ENCODE measurements around the gene SUCO.
"Not testable (repeated sequence)": the region's sequence is repeated elsewhere in the genome, so short reads cannot be mapped to it uniquely, and the experiment has no call there.

SUCO gene

DNA sequence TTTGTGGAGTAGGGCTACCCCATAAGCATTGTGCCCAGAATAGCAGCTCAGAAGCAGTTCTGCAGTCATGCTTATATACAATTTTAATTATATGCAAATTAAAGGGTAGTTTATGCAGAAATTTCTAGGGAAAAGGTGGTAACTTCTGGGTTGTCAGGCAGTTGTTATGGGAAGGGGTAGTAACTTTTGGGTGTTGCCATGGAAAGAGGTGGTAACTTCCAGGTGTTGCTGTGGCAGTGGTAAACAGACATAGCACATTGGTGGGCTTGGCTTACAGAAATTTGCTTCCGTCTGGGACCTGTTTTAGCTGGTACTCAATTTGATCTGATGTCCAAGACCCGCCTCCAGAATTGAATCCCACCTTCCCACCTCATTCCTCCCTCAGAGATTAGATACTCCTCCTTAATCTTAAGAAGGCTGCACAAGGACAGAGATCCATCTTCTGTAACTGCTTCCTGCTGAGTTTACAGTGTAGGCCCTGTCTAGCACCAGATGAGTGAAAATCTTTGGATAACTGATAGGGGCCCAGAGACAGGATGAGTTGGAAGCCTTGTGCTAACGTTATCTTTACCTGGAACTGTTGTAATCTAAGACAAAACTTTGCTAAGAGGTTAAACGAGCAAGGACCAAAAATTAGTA is 26.7 kb downstream of the SUCO start:
- no peak for DNase-seq (ENCODE audit: low read depth)

DNA sequence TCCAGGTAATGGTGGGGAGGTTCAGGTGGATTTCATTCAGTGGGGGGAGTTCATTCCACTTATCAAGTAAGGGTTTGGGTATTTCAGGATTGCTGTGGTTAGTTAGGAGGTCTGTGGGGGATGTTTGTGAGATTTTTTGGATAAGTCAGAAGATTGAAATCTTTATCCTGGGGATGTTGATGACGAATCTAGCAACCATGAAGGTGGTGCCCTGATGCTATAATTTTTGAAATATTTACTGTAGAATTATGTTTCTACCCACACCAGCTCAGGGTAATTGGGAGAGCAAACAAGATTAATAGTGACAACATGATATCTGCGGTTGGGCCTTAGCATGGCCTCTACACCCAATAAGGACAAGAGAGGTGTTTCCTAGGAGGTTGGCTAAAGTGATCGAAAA is 28.3 kb downstream of the SUCO start:
- peak; percentile 79 for DNase-seq (ENCODE audit: low read depth)

DNA sequence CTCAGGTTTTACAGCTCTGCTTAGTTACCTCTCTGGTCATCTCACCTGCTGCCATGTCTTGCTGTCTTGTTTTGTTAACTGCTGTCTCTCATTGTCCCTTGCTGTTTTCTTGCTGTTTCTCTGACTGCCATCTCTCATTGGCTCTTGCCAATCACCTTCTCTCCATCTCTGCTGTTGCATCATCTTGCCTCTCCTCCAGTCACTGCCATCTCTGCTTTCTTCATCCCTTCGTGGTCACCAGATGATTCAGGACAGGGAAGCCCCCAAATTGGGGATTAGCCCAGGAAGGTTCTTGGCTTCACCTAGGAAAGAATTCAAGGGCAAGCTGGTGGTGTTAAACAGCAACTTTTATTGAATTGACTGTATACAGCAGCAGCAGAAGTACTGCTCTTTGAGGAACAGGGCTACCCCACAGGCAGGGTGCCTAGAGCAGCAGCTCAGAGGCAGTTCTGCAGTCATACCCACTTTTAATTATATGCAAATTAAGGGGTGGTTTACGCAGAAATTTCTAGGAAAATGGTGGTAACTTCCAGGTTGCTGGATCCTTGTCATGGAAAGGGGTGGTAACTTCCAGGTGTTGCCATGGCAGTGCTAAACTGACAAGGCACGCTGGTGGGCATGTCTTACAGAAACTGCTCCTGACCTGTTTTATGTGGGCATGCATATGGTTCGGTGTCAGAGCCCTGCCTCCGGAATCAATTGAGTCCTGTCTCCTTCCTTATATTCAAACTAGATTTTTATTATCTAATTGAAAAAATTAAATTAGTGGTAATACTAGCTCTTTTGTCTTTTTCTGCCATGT is 33.4 kb downstream of the SUCO start:
- peak; percentile 34 for DNase-seq (ENCODE audit: low read depth)

DNA sequence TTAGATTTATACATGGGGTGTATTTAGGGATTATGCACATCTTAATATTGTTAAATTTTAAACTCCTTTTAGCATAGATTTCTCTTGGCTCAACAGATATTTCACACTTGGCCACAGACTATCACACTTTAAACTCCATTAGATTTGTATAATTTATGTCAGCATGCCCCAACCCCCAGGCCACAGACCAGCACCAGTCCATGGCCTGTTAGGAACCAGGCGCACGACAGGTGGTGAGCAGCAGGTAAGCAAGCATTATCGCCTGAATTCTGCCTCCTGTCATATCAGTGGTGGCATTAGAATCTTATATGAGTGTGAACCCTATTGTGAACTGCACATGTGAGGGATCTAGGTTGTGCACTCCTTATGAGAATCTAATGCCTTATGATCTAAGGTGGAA is 34.8 kb downstream of the SUCO start:
- DNase-seq (ENCODE audit: low read depth): no peak

DNA sequence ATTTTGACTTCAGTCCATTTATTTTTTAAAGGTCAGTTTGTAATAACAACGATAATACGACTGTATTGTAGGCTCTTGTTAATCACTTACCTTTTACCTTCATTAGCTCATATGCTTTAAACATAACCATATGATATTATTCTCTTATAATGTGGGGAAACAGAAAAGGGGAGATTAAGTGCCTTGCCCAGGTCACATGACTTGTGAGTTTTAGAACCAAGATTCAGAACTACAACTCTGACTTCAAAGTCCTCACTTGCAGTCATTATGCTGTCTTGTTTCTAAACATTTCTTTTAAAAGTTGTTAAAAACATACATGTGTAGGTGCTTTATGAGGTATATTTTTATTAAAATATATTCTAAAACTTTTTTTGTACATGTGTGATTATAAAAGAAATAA is 41.1 kb downstream of the SUCO start:
- no peak for DNase-seq (ENCODE audit: low read depth)

DNA sequence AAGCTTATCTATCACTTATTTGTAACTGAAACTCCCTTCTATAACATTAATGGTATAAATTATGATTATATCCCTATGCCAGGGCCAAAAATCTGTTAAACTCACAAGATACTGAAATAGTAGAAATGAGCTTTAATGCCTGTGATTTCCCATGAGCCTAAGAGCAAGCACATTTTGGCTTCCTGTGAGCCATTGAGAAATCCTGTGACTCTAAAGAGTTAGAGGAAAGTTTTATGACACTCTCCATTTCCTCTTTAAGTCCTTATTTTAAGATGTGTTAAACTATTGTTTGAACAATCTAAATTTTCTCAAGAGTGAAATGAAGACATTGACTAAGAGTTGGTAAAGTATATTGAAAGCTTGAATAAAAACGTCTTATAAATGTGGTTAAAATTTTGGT is 45.6 kb downstream of the SUCO start:
- DNase-seq (ENCODE audit: low read depth): no peak

DNA sequence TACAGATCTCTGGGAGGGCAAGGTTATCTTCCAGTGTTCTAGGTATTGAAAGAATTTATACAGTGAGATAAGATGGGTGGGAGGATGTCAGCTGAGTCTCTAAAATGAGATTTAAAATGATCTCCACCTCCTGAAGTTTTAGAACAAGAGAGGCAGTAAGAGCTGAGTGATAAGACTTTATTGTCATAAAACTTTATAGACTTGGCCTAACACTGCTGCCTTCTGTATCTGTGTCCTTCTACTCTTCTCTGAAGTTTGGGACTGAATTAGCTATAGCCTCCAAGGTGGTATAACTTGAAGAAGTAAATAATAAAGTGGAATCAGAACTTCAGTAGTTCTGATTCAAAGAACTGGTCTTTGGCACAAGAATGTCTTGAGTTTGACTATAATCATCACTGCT is 48.3 kb downstream of the SUCO start:
- no peak for DNase-seq (ENCODE audit: low read depth)

DNA sequence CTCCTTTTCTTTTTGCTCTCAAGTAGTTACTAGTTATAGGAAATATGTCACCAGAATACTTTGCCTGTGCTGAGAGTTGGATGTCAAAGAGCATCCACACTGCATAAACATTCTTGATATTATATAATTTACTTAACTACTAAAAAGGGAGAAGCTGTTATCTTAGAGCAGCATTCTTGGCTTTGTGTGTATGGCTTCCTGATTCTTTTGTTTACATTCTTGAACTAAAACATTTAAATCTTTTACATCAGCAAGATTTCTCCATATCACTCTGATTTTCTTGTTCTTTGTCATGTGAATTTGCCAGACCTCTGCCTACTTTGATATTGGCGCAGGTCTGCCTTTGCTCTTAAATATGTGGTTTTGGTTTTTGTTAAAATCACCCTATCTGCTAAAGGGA is 48.8 kb downstream of the SUCO start:
- DNase-seq (ENCODE audit: low read depth): peak; percentile 81

DNA sequence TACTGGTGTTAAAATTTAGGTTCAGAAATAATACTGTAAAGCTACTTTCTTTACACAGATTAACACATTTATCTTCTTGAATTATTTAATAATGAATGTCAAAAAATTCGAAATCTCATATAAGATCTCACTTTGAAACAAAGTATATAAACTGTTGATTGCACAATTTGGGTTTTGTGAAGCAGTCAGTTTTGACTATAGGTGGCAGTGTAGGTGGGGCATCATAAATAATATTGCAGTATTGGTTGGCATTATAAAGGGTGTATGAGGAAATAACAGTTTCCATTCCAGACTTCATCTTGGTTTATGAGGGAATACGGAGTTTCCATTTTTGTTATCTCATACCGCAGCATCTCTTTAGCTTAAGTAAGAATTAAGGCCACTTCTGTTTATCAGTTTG is 49.9 kb downstream of the SUCO start:
- DNase-seq (ENCODE audit: low read depth): no peak

DNA sequence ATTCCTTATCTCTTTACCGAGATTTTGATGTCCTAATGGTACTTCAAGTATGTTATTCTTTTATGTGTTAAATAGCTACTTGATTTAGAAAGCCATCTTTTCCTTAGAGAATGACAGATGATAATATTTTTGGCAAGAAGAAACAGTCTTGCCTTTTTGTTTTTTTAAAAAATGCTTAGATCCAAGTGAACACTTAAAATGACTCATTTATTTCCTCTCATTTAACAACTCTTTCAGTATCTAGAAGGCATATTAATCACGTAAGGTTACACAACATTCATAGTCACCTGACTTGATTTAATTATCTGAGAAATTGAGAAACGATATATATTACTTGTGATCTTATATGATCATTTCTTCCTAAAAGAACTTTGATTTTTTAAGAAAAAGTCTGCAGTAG is 52.4 kb downstream of the SUCO start:
- DNase-seq (ENCODE audit: low read depth): peak; percentile 75

DNA sequence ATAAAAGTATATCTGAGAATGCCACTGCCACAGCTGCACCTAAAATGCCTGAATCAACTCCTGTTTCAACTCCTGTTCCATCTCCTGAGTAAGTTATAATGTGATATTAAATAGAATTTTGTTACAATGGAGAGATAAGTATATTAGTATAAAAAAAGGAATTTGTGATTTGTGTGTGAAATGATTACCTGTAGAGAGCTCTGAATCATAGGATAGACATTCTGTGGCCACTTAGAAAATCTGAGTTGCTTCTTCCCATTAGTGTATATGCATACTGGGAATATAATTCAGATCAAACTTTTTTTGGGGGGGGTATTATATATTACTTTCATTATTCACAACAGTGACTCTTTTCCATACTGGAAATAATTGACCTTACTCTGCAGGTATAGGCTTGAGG is 52.9 kb downstream of the SUCO start:
- DNase-seq (ENCODE audit: low read depth): peak; percentile 22

DNA sequence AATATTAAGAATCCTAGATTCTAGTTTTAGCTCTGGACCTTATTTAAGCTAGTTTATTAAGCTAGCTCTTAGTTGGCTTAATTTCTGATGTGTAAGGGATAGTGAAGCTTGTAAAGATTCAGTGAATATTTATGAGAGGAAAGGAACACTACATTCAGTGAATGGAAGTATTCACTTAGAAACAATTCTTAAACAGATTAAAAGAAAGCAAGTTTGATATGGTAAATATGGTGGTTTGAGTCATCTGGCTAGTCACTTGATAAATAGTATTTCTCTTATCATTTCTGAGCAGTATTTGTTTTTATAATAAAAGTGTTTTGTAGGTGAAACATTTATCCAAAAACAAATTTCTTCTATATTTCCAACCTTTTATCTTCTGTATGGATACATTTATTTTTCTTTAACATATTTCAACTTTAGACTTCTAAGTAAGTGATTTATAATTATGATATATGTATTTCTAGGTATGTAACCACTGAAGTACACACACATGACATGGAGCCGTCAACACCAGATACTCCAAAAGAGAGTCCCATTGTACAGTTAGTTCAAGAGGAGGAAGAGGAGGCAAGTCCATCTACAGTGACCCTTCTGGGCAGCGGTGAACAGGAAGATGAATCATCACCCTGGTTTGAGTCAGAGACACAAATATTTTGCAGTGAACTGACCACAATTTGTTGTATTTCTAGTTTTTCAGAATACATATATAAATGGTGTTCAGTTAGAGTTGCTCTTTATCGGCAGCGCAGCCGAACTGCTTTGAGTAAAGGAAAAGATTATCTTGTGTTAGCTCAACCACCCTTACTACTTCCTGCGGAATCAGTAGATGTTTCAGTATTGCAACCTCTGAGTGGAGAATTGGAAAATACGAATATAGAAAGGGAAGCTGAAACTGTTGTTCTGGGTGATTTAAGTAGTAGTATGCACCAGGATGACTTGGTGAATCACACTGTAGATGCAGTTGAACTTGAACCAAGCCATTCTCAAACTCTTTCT is 55.6 kb downstream of the SUCO start:
- DNase-seq (ENCODE audit: low read depth): peak; percentile 90

DNA sequence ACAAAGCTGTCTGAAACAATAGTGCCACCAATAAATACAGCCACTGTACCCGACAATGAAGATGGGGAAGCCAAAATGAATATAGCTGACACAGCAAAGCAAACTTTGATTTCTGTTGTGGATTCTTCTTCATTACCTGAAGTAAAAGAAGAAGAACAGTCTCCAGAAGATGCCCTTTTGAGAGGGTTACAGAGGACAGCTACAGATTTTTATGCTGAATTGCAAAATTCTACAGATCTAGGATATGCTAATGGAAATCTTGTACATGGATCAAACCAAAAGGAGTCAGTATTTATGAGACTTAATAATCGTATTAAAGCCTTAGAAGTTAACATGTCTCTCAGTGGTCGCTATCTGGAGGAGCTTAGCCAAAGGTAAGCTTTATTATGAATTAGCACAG is 56.6 kb downstream of the SUCO start:
- DNase-seq (ENCODE audit: low read depth): no peak

DNA sequence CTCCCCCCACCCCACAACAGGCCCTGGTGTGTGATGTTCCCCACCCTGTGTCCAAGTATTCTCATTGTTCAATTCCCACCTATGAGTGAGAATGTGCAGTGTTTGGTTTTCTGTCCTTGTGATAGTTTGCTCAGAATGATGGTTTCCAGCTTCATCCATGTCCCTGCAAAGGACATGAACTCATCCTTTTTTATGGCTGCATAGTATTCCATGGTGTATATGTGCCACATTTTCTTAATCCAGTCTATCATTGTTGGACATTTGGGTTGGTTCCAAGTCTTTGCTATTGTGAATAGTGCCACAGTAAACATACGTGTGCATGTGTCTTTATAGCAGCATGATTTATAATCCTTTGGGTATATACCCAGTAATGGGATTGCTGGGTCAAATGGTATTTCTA is 58.5 kb downstream of the SUCO start:
- not testable (repeated sequence) for DNase-seq (ENCODE audit: low read depth)

DNA sequence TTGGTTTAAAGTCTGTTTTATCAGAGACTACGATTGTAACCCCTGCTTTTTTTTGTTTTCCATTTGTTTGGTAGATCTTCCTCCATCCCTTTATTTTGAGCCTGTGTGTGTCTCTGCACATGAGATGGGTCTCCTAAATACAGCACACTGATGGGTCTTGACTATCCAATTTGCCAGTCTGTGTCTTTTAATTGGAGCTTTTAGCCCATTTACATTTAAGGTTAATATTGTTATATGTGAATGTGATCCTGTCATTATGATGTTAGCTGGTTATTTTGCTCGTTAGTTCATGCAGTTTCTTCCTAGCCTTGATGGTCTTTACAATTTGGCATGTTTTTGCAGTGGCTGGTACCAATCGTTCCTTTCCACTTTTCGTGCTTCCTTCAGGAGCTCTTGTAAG is 62.1 kb downstream of the SUCO start:
- not testable (repeated sequence) for DNase-seq (ENCODE audit: low read depth)

DNA sequence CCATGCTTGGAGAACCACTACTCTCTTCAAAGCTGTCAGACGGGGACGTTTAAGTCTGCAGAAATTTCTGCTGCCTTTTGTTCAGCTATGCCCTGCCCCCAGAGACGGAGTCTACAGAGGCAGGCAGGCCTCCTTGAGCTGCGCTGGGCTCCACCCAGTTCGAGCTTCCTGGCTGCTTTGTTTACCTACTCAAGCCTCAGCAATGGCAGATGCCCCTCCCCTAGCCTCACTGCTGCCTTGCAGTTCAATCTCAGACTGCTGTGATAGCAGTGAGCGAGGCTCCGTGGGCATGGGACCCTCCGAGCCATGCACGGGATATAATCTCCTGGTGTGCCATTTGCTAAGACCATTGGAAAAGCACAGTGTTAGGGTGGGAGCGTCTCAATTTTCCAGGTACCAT is 63.8 kb downstream of the SUCO start:
- DNase-seq (ENCODE audit: low read depth): not testable (repeated sequence)

DNA sequence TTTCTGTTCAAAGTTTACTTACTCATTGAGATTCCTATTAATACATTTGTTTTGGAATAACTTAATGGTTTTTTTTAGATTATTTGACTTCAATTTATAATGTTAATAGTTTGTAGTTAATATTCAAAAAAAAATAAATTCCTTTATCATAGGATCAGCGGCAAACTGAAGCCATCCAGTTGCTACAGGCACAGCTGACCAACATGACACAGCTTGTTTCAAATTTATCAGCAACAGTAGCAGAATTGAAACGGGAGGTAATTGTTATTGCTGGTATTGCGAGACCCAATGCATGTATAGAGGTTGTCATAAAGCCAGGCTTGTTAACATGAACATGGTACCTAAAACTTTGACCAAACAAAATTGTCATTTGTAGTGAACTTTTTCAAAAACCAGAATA is 67.0 kb downstream of the SUCO start:
- DNase-seq (ENCODE audit: low read depth): no peak

DNA sequence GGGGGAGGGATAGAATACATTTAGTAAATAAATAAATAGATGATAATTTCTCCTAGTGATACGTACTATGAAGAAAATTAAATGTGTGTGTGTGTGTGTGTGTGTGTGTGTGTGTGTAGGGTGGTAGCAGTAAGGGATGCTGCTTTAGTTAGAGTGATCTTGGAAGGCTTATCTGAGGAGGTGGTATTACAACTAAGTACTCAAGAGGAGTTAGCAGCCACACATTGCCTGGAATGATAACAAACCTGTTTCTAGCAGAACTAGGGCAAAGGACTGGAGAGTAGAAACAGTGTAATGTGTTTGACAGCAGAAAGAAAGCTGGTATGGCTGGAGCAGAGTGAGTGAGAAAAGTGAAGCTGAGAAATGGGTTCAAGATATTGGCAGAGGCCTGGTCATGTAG is 67.7 kb downstream of the SUCO start:
- no peak for DNase-seq (ENCODE audit: low read depth)

DNA sequence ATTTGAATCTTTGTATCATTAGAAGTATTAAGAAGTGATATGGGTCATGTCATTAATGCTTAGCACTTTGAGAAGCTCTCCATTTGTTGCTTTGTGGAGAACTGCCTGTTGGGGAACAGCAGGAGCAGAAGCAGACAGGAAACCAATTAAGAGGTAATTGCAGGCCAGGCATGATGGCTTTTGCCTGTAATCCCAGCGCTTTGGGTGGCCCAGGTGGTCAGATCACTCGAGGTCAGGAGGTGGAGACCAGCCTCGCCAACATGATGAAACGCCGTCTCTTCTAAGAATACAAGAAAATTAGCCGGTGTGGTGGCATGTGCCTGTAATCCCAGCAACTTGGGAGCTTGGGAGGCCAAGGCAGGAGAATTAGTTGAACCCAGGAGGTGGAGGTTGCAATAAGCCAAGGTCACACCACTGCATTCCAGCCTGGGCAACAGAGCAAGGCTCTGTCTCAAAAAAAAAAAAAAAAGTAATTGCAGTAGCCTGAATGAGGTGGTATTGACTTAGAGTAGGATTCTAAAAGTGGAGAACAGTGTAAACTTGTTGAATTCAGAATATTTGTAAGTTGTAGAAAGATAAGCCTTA is 68.2 kb downstream of the SUCO start:
- DNase-seq (ENCODE audit: low read depth): no peak

DNA sequence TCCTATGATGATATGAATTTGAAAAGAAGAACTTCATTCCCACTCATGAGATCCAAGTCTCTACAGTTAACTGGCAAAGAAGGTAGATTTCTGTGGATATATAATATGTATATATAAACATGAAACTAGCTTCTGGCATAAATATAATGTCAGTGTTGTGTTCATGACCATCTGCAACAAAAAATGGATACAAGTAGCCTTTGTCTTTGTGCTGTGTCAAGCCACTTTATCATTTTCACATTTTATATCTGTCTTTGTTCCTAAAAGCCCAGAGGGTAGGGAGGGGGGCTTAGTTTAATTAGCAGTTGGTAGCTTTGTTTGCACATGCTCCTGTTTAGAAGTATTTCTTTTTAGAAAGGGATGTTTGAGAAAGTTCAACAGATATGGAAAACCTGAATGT is 69.8 kb downstream of the SUCO start:
- DNase-seq (ENCODE audit: low read depth): no peak

DNA sequence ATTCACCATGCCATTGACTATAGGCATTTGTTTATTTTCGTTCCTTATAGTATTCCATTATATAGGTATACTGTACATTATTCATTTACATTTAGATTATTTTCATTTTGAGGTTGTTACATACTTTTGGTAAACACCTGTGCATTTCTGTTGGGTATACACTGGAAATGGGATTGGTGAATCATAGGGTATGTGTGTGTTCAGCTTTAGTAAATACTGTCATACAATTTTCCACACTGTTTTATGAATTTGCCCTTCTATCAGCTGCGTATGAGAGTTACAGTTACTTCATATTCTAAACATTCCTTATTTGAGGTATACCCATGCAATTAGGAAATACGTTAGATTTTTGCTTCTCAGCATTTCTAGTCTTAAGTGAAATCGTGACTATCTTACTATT is 70.9 kb downstream of the SUCO start:
- DNase-seq (ENCODE audit: low read depth): no peak

DNA sequence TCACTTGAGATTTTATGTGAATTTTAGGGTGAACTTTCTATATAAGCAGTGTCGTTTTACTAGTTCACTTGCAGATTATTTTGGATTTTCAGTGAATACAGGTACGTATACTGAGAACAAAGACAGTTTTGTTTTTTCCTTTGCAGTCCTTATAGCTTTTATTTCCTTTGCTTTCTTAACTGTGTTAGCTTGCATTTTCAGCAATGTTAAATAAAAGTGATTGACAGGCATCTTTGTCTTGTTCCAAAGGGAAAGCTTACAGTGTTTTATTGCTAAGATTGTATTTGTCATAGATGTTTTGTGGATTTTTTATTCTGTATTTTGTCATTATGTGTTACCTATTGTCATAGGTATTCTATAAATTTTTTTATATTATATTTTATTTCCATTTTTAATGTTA is 72.7 kb downstream of the SUCO start:
- no peak for DNase-seq (ENCODE audit: low read depth)

All from amniotic epithelial cell (primary cell).